Naive thymus-derived CD4-positive, alpha-beta T cell (primary cell): ENCODE data around the gene TMEM88. TPM values are rescaled to one million over a fixed set of nuclear protein-coding genes. Genes with fewer than 3 reads are reported as not detected.

Source experiments
- ATAC-seq: fragments of 150-1000 bp; cut with Tn5 transposase; 2 replicates; pipeline ENCODE4 v1.10.0; 2021; ENCODE audit warnings: mild to moderate bottlenecking, moderate library complexity
- CTCF ChIA-PET: fragments of 350-600 bp; sonication (Branson Sonifier 250); formaldehyde crosslinking; loops from one replicate; lab custom pipeline; 2021; ENCODE audit warnings: antibody characterized with exemption; lab: Charles Lee
- POLR2A ChIA-PET: fragments of 350-600 bp; sonication (Branson Sonifier 250); formaldehyde crosslinking; loops from one replicate; lab custom pipeline; 2021; ENCODE audit warnings: antibody characterized with exemption, inconsistent platforms; lab: Charles Lee
- DNase-seq, 9 donors: peaks; one replicate each; pipeline versions ENCODE4 v3.0.0 to v3.0.0-alpha.2; 2020 to 2022; ENCODE audit warnings: mixed read lengths in 1 of 9
- H3K27ac ChIP-seq: one replicate; pipeline ENCODE4 v1.7.0; 2013; ENCODE audit warnings: mild to moderate bottlenecking, low read depth, low read length, moderate library complexity
- H3K27me3 ChIP-seq, 2 donors: one replicate each; pipeline ENCODE4 v1.7.0; 2013; ENCODE audit warnings: low read length in 2 of 2, mild to moderate bottlenecking in 2 of 2, moderate library complexity in 2 of 2; ENCODE audit not compliant: control insufficient read depth in 2 of 2, insufficient read depth in 2 of 2
- H3K36me3 ChIP-seq, 3 experiments: 1 replicate in 2 of 3; 2 replicates in 1 of 3; pipeline ENCODE4 v1.7.0; 2013; ENCODE audit warnings: low read length in 3 of 3, mild to moderate bottlenecking in 3 of 3, moderate library complexity in 1 of 3; ENCODE audit not compliant: insufficient read depth in 3 of 3, control insufficient read depth in 2 of 3
- H3K4me1 ChIP-seq, 2 donors: one replicate each; pipeline ENCODE4 v1.7.0; 2013; ENCODE audit warnings: low read length in 2 of 2, mild to moderate bottlenecking in 2 of 2, moderate library complexity in 1 of 2; ENCODE audit not compliant: control insufficient read depth in 2 of 2, insufficient read depth in 2 of 2
- H3K4me3 ChIP-seq: 2 replicates; pipeline ENCODE4 v1.7.0; 2013; ENCODE audit warnings: mild to moderate bottlenecking, low read length
- H3K9me3 ChIP-seq, 3 experiments: 1 replicate in 2 of 3; 2 replicates in 1 of 3; pipeline ENCODE4 v1.7.0; 2013; ENCODE audit warnings: low read length in 3 of 3; ENCODE audit not compliant: control insufficient read depth in 2 of 3
- H3K27ac Mint-ChIP-seq, 9 donors: one replicate each; pipeline ENCODE4 v1.8.0; 2020 to 2022; ENCODE audit warnings: mixed read lengths in 9 of 9, mild to moderate bottlenecking in 8 of 9, moderate library complexity in 5 of 9, inconsistent platforms in 2 of 9
- H3K27me3 Mint-ChIP-seq, 5 donors: one replicate each; pipeline ENCODE4 v1.8.0; 2021 to 2022; ENCODE audit warnings: mixed read lengths in 5 of 5, mild to moderate bottlenecking in 1 of 5
- H3K36me3 Mint-ChIP-seq, 5 donors: one replicate each; pipeline ENCODE4 v1.8.0; 2020 to 2022; ENCODE audit warnings: mixed read lengths in 5 of 5, mild to moderate bottlenecking in 3 of 5, inconsistent platforms in 1 of 5
- H3K4me1 Mint-ChIP-seq, 7 donors: one replicate each; pipeline ENCODE4 v1.8.0; 2020 to 2022; ENCODE audit warnings: mixed read lengths in 7 of 7, mild to moderate bottlenecking in 3 of 7, inconsistent platforms in 1 of 7
- H3K4me3 Mint-ChIP-seq, 10 donors: one replicate each; pipeline ENCODE4 v1.8.0; 2020 to 2022; ENCODE audit warnings: mild to moderate bottlenecking in 10 of 10, mixed read lengths in 10 of 10, moderate library complexity in 6 of 10, inconsistent platforms in 2 of 10
- H3K9me3 Mint-ChIP-seq, 11 donors: one replicate each; pipeline ENCODE4 v1.8.0; 2020 to 2022; ENCODE audit warnings: mixed read lengths in 11 of 11, mild to moderate bottlenecking in 4 of 11, inconsistent platforms in 1 of 11, moderate library complexity in 1 of 11
- intact Hi-C, 2 donors: fragments of 100-400 bp; cut with micrococcal nuclease; formaldehyde crosslinking; loops; one replicate each; pipeline ENCODE4 v1.15.1; 2023
- polyA plus RNA-seq, 2 donors: library from polyadenylated mRNA; unstranded; fragments of 300-500 nt; fragmentation: Illumina TruSeq; gene quantifications; one replicate each; pipeline ENCODE4 v1.2.3, GENCODE V29; 2021
- total RNA-seq, 6 experiments: library from RNA in 5 of 6; stranded (reverse) in 5 of 6; gene quantifications; 1 replicate in 5 of 6; 2 replicates in 1 of 6; pipeline ENCODE4 v1.2.3 and lab custom pipeline; 2021 to 2026

The TMEM88 gene
- total and polyA plus RNA-seq, 7 experiments from 2014 or later: 0.70 to 32.7 (median 11.6) TPM; not detected in 2

DNA sequence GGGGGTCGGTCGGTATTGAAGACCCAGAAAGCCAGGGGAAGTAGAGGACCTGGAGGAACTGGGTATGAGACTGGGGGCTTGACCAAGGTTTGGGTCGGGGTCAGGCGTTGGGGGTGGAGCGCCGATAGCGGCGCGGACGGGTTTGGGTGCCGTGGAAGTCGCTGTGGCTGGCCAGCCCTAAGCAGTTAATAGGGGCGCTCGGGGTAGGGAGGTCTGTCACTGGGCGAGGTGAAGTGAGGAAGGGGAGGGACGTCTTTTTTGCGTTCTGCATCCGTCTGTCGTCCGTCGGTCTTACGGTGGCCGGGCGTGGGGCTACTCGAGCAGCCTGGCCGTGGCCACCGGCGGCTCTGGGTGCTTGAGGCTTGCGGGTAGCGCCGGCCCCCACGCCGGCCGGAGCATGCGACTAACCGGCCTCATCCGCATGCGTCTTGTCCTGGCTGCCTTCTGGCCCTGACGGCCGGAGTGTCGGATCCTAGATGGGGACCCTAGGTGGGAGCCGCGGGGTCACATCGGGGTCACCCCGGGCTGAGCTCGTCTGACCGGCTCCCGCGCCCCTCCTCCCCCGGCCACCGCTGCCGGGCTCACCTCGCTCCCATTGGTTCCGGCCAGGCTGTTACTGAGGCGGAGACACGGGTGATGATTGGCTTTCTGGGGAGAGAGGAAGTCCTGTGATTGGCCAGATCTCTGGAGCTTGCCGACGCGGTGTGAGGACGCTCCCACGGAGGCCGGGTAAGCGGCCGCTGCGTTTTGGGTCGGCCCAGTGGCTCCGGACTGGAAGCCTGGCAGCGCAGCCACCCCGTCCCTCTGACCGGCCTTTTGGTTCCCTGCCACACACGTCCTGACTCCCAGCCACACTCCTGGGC lies 10.3 kb upstream of the TMEM88 start:
- Histone ChIP-seq H3K4me1 (peaks cover 11 to 26% of the 10 kb centered on the region in 2 donors), H3K27me3 (no peaks in the 10 kb centered on the region), H3K27ac (peak overlapping the region; percentile 100), H3K9me3 (no peaks in the 10 kb centered on the region), H3K36me3 (peaks cover 0 to 36% (median 0%) of the 10 kb centered on the region in 3 experiments), H3K4me3 (peak overlapping the region; percentile 84)
- ChIA-PET CTCF (interaction anchor here (0.6 to 2.8 kb wide), 5 partner anchors 8 to 143 kb away, joined by 3 to 12 read pairs (median 3); partner anchors contain the start of gene KDM6B), POLR2A (interaction anchor here (0.7 to 6.2 kb wide), 10 partner anchors 7 to 405 kb away, joined by 3 to 86 read pairs (median 4); partner anchors contain the start of genes CYB5D1, KDM6B and NAA38)
- Mint-ChIP-seq H3K27ac (peak overlapping the region; percentile 90 to 100 (median 99)), H3K4me1 (peaks cover 19 to 41% (median 29%) of the 10 kb centered on the region in 7 donors), H3K27me3 (peaks cover 0 to 2% (median 0%) of the 10 kb centered on the region in 5 donors), H3K4me3 (peak overlapping the region; percentile 85 to 99 (median 94)), H3K36me3 (peaks cover 0 to 7% (median 3%) of the 10 kb centered on the region in 5 donors), H3K9me3 (peaks cover 0 to 13% (median 0%) of the 10 kb centered on the region in 11 donors)
- DNase-seq (peak; percentile 74 to 87 (median 79)), ATAC-seq (peak; percentile 42)
- intact Hi-C loops: loop anchor here (1.0 to 10.0 kb wide), 14 partner anchors 9 to 1192 kb away; partner anchors contain the start of genes NAA38 (in 2 of the 2), ACADVL (in 1 of the 2), ALOXE3 (in 1 of the 2) and C17orf100 (in 1 of the 2)

DNA sequence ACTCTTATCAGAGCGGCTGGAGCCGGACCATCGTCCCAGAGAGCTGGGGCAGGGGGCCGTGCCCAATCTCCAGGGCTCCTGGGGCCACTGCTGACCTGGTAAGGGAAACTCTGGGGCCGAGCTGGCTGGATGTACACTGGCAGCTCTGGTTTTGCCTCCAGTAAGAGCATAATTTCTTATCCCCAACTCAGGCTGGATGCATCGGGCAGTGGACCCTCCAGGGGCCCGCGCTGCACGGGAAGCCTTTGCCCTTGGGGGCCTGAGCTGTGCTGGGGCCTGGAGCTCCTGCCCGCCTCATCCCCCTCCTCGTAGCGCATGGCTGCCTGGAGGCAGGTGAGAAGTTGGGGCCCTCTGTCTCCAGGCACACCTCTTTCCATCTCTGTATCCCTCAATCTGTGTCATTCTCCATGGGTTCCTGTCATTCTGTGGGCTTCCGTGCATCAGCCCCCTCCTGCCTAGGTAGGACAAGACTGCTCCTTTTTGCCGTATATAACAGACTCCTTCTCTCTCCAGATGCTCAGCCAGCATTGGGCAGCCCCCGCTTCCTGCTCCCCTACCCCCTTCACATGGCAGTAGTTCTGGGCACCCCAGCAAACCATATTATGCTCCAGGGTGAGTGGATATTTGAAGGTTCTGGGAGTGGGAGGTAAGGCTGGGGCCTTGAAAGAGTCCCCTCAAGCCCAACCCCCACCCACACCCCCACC lies 9.4 kb upstream of the TMEM88 start:
- Mint-ChIP-seq H3K36me3 (peaks cover 0 to 3% (median 3%) of the 10 kb centered on the region in 5 donors), H3K4me3 (peak overlapping the region; percentile 85 to 99 (median 94)), H3K27ac (peak overlapping the region; percentile 90 to 100 (median 99)), H3K27me3 (peaks cover 0 to 2% (median 0%) of the 10 kb centered on the region in 5 donors), H3K4me1 (peaks cover 10 to 36% (median 23%) of the 10 kb centered on the region in 7 donors), H3K9me3 (peaks cover 0 to 13% (median 0%) of the 10 kb centered on the region in 11 donors)
- DNase-seq: no peak
- peak overlapping the region; percentile 84 for H3K4me3 ChIP-seq
- peaks cover 11 to 17% of the 10 kb centered on the region in 2 donors for H3K4me1 ChIP-seq
- intact Hi-C loops: loop anchor here (2.0 to 10.0 kb wide), 6 partner anchors 159 to 631 kb away; partner anchors contain the start of genes ACADVL (in 1 of the 2), ALOXE3 (in 1 of the 2), DLG4 (in 1 of the 2) and ELP5 (in 1 of the 2)
- H3K27ac ChIP-seq: peak overlapping the region; percentile 100
- ChIA-PET POLR2A (interaction anchor here (0.7 to 6.2 kb wide), 9 partner anchors 8 to 404 kb away, joined by 3 to 86 read pairs (median 4); partner anchors contain the start of genes CYB5D1, KDM6B and NAA38), CTCF (interaction anchor here (0.6 to 2.8 kb wide), 5 partner anchors 9 to 142 kb away, joined by 3 to 12 read pairs (median 3); partner anchors contain the start of gene KDM6B)
- no peak for ATAC-seq
- H3K36me3 ChIP-seq: peaks cover 0 to 46% (median 0%) of the 10 kb centered on the region in 3 experiments
- no peaks in the 10 kb centered on the region for H3K9me3 ChIP-seq
- no peaks in the 10 kb centered on the region for H3K27me3 ChIP-seq

DNA sequence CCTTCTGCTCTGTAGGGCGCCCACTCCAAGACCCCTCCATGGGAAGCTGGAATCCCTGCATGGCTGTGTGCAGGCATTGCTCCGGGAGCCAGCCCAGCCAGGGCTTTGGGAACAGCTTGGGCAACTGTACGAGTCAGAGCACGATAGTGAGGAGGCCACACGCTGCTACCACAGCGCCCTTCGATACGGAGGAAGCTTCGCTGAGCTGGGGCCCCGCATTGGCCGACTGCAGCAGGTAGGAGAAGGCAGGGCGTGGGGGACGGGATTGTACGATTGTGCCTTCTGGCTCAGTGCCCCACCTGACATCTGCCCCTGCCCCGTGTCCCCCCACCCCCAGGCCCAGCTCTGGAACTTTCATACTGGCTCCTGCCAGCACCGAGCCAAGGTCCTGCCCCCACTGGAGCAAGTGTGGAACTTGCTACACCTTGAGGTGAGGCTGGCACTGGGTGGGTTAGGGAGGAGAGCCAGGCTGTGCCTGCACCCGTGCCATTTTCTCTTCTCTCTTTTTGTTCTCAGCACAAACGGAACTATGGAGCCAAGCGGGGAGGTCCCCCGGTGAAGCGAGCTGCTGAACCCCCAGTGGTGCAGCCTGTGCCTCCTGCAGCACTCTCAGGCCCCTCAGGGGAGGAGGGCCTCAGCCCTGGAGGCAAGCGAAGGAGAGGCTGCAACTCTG lies 8.7 kb upstream of the TMEM88 start:
- Histone ChIP-seq H3K9me3 (no peaks in the 10 kb centered on the region), H3K4me3 (no peak overlapping the region), H3K27ac (no peak overlapping the region), H3K27me3 (no peaks in the 10 kb centered on the region), H3K36me3 (peaks cover 0 to 47% (median 0%) of the 10 kb centered on the region in 3 experiments), H3K4me1 (peaks cover 11 to 17% of the 10 kb centered on the region in 2 donors)
- ChIA-PET CTCF (interaction anchor here (2.8 kb wide), 1 partner anchor 11 kb away, joined by 12 read pairs; the partner anchor contains the start of gene KDM6B), POLR2A (interaction anchor here (1.2 to 6.2 kb wide), 4 partner anchors 9 to 40 kb away, joined by 3 to 86 read pairs (median 23); partner anchors contain the start of genes CYB5D1, KDM6B and NAA38)
- intact Hi-C loops: loop anchor here in 1 of 2 donors (10.0 kb wide), 1 partner anchor 631 kb away; the partner anchor contains the start of genes ACADVL and DLG4
- no peak for ATAC-seq
- DNase-seq: no peak
- Mint-ChIP-seq H3K27me3 (peaks cover 0 to 2% (median 0%) of the 10 kb centered on the region in 5 donors), H3K9me3 (peaks cover 0 to 11% (median 0%) of the 10 kb centered on the region in 11 donors), H3K36me3 (peaks cover 0 to 3% (median 0%) of the 10 kb centered on the region in 5 donors), H3K4me3 (peak overlapping the region in 6 of 10 donors; percentile 46 to 99 (median 67)), H3K27ac (peak overlapping the region in 6 of 9 donors; percentile 38 to 100 (median 92)), H3K4me1 (peaks cover 3 to 36% (median 23%) of the 10 kb centered on the region in 7 donors)

DNA sequence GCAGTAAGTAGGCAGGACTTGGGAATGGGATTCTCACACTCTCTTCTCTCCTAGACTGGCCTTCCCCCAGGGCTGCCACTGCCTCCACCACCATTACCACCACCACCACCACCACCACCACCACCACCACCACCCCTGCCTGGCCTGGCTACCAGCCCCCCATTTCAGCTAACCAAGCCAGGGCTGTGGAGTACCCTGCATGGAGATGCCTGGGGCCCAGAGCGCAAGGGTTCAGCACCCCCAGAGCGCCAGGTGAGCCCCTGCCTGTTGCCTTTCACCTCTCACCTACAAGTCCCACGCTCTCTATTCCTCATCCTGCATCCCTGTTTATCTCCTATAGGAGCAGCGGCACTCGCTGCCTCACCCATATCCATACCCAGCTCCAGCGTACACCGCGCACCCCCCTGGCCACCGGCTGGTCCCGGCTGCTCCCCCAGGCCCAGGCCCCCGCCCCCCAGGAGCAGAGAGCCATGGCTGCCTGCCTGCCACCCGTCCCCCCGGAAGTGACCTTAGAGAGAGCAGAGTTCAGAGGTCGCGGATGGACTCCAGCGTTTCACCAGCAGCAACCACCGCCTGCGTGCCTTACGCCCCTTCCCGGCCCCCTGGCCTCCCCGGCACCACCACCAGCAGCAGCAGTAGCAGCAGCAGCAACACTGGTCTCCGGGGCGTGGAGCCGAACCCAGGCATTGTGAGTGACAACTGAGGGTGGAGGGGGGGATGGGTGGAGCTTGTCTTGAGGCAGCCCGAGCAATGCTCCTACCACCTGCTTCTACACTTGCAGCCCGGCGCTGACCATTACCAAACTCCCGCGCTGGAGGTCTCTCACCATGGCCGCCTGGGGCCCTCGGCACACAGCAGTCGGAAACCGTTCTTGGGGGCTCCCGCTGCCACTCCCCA lies 7.9 kb upstream of the TMEM88 start:
- no peak for ATAC-seq
- intact Hi-C loops: loop anchor here in 1 of 2 donors (10.0 kb wide), 1 partner anchor 632 kb away; the partner anchor contains the start of genes ACADVL and DLG4
- H3K27ac ChIP-seq: no peak overlapping the region
- DNase-seq: no peak
- H3K36me3 ChIP-seq: peaks cover 0 to 49% (median 0%) of the 10 kb centered on the region in 3 experiments
- peak overlapping the region in 4 of 10 donors; percentile 41 to 64 (median 44) for H3K4me3 Mint-ChIP-seq
- H3K27me3 Mint-ChIP-seq: peaks cover 0 to 2% (median 0%) of the 10 kb centered on the region in 5 donors
- no peaks in the 10 kb centered on the region for H3K27me3 ChIP-seq
- POLR2A ChIA-PET: interaction anchor here (1.0 to 2.4 kb wide), 3 partner anchors 10 to 304 kb away, joined by 3 to 7 read pairs (median 3); no protein-coding TSS in a partner anchor
- H3K4me3 ChIP-seq: no peak overlapping the region
- H3K36me3 Mint-ChIP-seq: peaks cover 0 to 3% (median 0%) of the 10 kb centered on the region in 5 donors
- peaks cover 0 to 8% (median 0%) of the 10 kb centered on the region in 11 donors for H3K9me3 Mint-ChIP-seq
- H3K4me1 Mint-ChIP-seq: peaks cover 0 to 41% (median 24%) of the 10 kb centered on the region in 7 donors
- H3K27ac Mint-ChIP-seq: peak overlapping the region in 3 of 9 donors; percentile 7 to 80 (median 72)
- CTCF ChIA-PET: interaction anchor here (2.8 kb wide), 1 partner anchor 12 kb away, joined by 12 read pairs; the partner anchor contains the start of gene KDM6B
- H3K9me3 ChIP-seq: no peaks in the 10 kb centered on the region
- peaks cover 13 to 22% of the 10 kb centered on the region in 2 donors for H3K4me1 ChIP-seq
